H1 (cell line): ENCODE data around the gene RAPGEF1. TPM values are rescaled to one million over a fixed set of nuclear protein-coding genes. Genes with fewer than 3 reads are reported as not detected.

Experiments used
- CHD7 ChIP-seq: fragments of 300-600 bp; sonication (generic); IDR thresholded peaks from 2 replicates; pipeline ENCODE4 v1.7.1; 2012; ENCODE audit warnings: low read length, moderate library complexity, mild to moderate bottlenecking, inconsistent platforms; ENCODE audit not compliant: insufficient replicate concordance
- E2F6 ChIP-seq: IDR thresholded peaks from 2 replicates; pipeline ENCODE4 v1.6.1; 2012; ENCODE audit warnings: inconsistent platforms
- EZH2 ChIP-seq: fragments of 200-600 bp; sonication (generic); IDR thresholded peaks from 2 replicates; pipeline ENCODE4 v1.7.1; 2012; ENCODE audit warnings: low read depth, mild to moderate bottlenecking, moderate library complexity, low read length, inconsistent platforms; ENCODE audit not compliant: severe bottlenecking
- NANOG ChIP-seq: IDR thresholded peaks from 2 replicates; pipeline ENCODE4 v1.6.1; 2011; ENCODE audit warnings: low read length, low read depth, mild to moderate bottlenecking, inconsistent platforms; ENCODE audit not compliant: insufficient read depth, poor library complexity, severe bottlenecking
- SIX5 ChIP-seq: IDR thresholded peaks from 2 replicates; pipeline ENCODE4 v1.6.1; 2011; ENCODE audit warnings: mild to moderate bottlenecking, low read depth, low read length
- polyA plus RNA-seq, 7 experiments: library from polyadenylated mRNA; depleted of rRNA in 3 of 7; stranded (reverse) in 5 of 7; unstranded in 2 of 7; fragments of >200 nt in 5 of 7; fragments of 200-250 nt in 2 of 7; gene quantifications; 1 replicate in 5 of 7; 2 replicates in 1 of 7; 4 replicates in 1 of 7; pipeline versions ENCODE4 v1.2.1 to v1.2.3, GENCODE V29; 2011 to 2013; ENCODE audit warnings: missing spikeins in 2 of 7, mixed read lengths in 2 of 7
- total RNA-seq: library from RNA; stranded (reverse); fragmentation: NEBNext Ultra II Directional; extraction: Animal tissue kit (Norgen Biotek cat#: 25700); gene quantifications from 2 replicates; pipeline ENCODE4 v1.2.1, GENCODE V29; 2021

Gene RAPGEF1
- total and polyA plus RNA-seq, 2 of the 8 experiments (the other 6 are each of a cell fraction or from before 2014, with no cell fraction given) = 29.7 to 78.9 TPM

GRCh38 chr9:131623655-131624330 lies 116.1 kb downstream of the RAPGEF1 start (continued):
- TF ChIP-seq CHD7 (no peak), EZH2 (no peak), NANOG (no peak), E2F6 (no peak), SIX5 (no peak)
